ENCODE results near the gene CHD6. TPM values are rescaled to one million over a fixed set of nuclear protein-coding genes. Genes with fewer than 3 reads are reported as not detected.

Gene CHD6
- total and polyA plus RNA-seq, 11 donors = 6.5 to 52.8 (median 38.9) TPM

GRCh38 chr20:41370176-41370575 lies 248.0 kb downstream of the CHD6 start:
- Histone ChIP-seq H3K9me3 (peaks cover 0 to 4% (median 0%) of the 10 kb centered on the region in 12 donors), H3K4me1 (peaks cover 0 to 19% (median 6%) of the 10 kb centered on the region in 12 donors), H3K36me3 (no peaks in the 10 kb centered on the region), H3K27me3 (peaks cover 0 to 27% (median 6%) of the 10 kb centered on the region in 9 donors), H3K4me3 (no peak overlapping the region), H3K27ac (no peak overlapping the region)
- TF ChIP-seq CTCF (IDR thresholded peaks at IDR 0.05) = no peak
- no peak for TF ChIP-seq POLR2A (IDR thresholded peaks at IDR 0.05)
- intact Hi-C loops (cut with DNase I) = no loop called here
- DNase-seq (no peak), ATAC-seq (no peak)
- 72 to 94% (median 85%) methylated on average over 3 to 5 of the region's 5 CpGs for WGBS, 4 donors

GRCh38 chr20:41369673-41370072 lies 248.5 kb downstream of the CHD6 start:
- H3K27me3 ChIP-seq = peaks cover 0 to 31% (median 6%) of the 10 kb centered on the region in 9 donors
- ATAC-seq (no peak), DNase-seq (no peak)
- H3K4me1 ChIP-seq = peaks cover 0 to 21% (median 6%) of the 10 kb centered on the region in 12 donors
- WGBS, 4 donors = 81 to 88% (median 87%) methylated on average over 2 of the region's 2 CpGs
- TF ChIP-seq POLR2A (IDR thresholded peaks at IDR 0.05) (no peak), CTCF (IDR thresholded peaks at IDR 0.05) (no peak)
- no peak overlapping the region for H3K27ac ChIP-seq
- no peak overlapping the region for H3K4me3 ChIP-seq
- peaks cover 0 to 4% (median 0%) of the 10 kb centered on the region in 12 donors for H3K9me3 ChIP-seq
- intact Hi-C loops (cut with DNase I) = loop anchor here in 1 of 10 donors (5.0 kb wide), 1 partner anchor 38 kb away; no protein-coding TSS in a partner anchor
- H3K36me3 ChIP-seq = no peaks in the 10 kb centered on the region

GRCh38 chr20:41367956-41368355 lies 250.2 kb downstream of the CHD6 start:
- Histone ChIP-seq H3K4me3 (no peak overlapping the region), H3K9me3 (peaks cover 0 to 4% (median 0%) of the 10 kb centered on the region in 12 donors), H3K36me3 (no peaks in the 10 kb centered on the region), H3K27me3 (peaks cover 0 to 31% (median 6%) of the 10 kb centered on the region in 9 donors), H3K27ac (no peak overlapping the region), H3K4me1 (peaks cover 0 to 21% (median 6%) of the 10 kb centered on the region in 12 donors)
- no peak for TF ChIP-seq CTCF (IDR thresholded peaks at IDR 0.05)
- no peak for TF ChIP-seq POLR2A (IDR thresholded peaks at IDR 0.05)
- intact Hi-C loops (cut with DNase I) = loop anchor here in 1 of 10 donors (5.0 kb wide), 1 partner anchor 39 kb away; no protein-coding TSS in a partner anchor
- ATAC-seq (no peak), DNase-seq (no peak)
- 85 to 99% (median 94%) methylated on average over 3 of the region's 3 CpGs for WGBS, 4 donors

- no peak for ATAC-seq
- TF ChIP-seq CTCF (IDR thresholded peaks at IDR 0.05) = no peak
- no peak for TF ChIP-seq POLR2A (IDR thresholded peaks at IDR 0.05)
- peaks cover 0 to 25% (median 6%) of the 10 kb centered on the region in 12 donors for H3K4me1 ChIP-seq
- DNase-seq = peak in 1 of 5 donors; percentile 17
- peaks cover 0 to 4% (median 0%) of the 10 kb centered on the region in 12 donors for H3K9me3 ChIP-seq
- peak overlapping the region in 1 of 12 donors; percentile 54 for H3K27ac ChIP-seq
- intact Hi-C loops (cut with DNase I) = loop anchor here in 1 of 10 donors (5.0 kb wide), 1 partner anchor 40 kb away; no protein-coding TSS in a partner anchor
- H3K4me3 ChIP-seq = peak overlapping the region in 4 of 12 donors; percentile 41 to 58 (median 56)
- peaks cover 0 to 31% (median 6%) of the 10 kb centered on the region in 9 donors for H3K27me3 ChIP-seq
- no peaks in the 10 kb centered on the region for H3K36me3 ChIP-seq
- 72 to 84% (median 77%) methylated on average over 13 of the region's 13 CpGs for WGBS, 4 donors
Observed at GRCh38 chr20:41367393-41367695, 250.8 kb downstream of the CHD6 start.

Measured in heart left ventricle (tissue), 16 donors.